Uterus (tissue), 4 donors: ENCODE measurements around the gene SLC35F6. TPM values are rescaled to one million over a fixed set of nuclear protein-coding genes. Genes with fewer than 3 reads are reported as not detected.
"Not testable (repeated sequence)": the region's sequence is repeated elsewhere in the genome, so short reads cannot be mapped to it uniquely, and the experiment has no call there.

Experiments
- DNase-seq, 2 donors: peaks; one replicate each; pipeline ENCODE4 v3.0.0-alpha.2; 2019 to 2020
- H3K27ac ChIP-seq, 2 donors: fragments of 200-600 bp; sonication (generic); 1 replicate in 1 of 2; 2 replicates in 1 of 2; pipeline ENCODE4 v1.5.1; 2016 to 2018
- H3K27me3 ChIP-seq, 2 donors: fragments of 200-600 bp; sonication (generic); one replicate each; pipeline ENCODE4 v1.5.1; 2018 to 2019; ENCODE audit warnings: control low read depth in 1 of 2
- H3K36me3 ChIP-seq, 2 donors: fragments of 200-600 bp; sonication (generic); one replicate each; pipeline ENCODE4 v1.5.1; 2019; ENCODE audit warnings: control low read depth in 1 of 2
- H3K4me1 ChIP-seq, 2 donors: fragments of 200-600 bp; sonication (generic); one replicate each; pipeline ENCODE4 v1.5.1; 2018 to 2019; ENCODE audit warnings: control low read depth in 1 of 2
- H3K4me3 ChIP-seq, 2 donors: fragments of 200-600 bp; sonication (generic); 1 replicate in 1 of 2; 2 replicates in 1 of 2; pipeline ENCODE4 v1.5.1; 2018 to 2019; ENCODE audit warnings: mild to moderate bottlenecking in 1 of 2
- H3K9me3 ChIP-seq, 2 donors: fragments of 200-600 bp; sonication (generic); one replicate each; pipeline ENCODE4 v1.5.1; 2019; ENCODE audit warnings: control low read depth in 1 of 2
- CTCF ChIP-seq, 4 experiments: fragments of 200-600 bp in 2 of 4; fragments of 450-650 bp in 2 of 4; sonication (generic) in 2 of 4; IDR thresholded peaks; one replicate each; pipeline ENCODE4 v1.5.1; 2016 to 2019; ENCODE audit warnings: antibody characterized with exemption in 4 of 4, mild to moderate bottlenecking in 2 of 4, moderate library complexity in 1 of 4
- POLR2A ChIP-seq, 2 donors: fragments of 450-650 bp; IDR thresholded peaks; one replicate each; pipeline ENCODE4 v1.6.1; 2016; ENCODE audit warnings: antibody characterized with exemption in 2 of 2, mild to moderate bottlenecking in 1 of 2, moderate library complexity in 1 of 2
- intact Hi-C: fragments of 100-400 bp; cut with DNase I; formaldehyde crosslinking; loops from one replicate; pipeline ENCODE4 v1.15.1; 2023; ENCODE audit warnings: low total_unique reads
- total RNA-seq, 4 donors: library from RNA; depleted of rRNA in 3 of 4; stranded (reverse); fragments of >200 nt in 3 of 4; gene quantifications; one replicate each; pipeline versions ENCODE4 v1.1.0 to v1.2.4, GENCODE V29; 2014 to 2023
- donor health status: DM: yes; HTN: yes; CAD: no.

Gene SLC35F6
- total RNA-seq, 4 donors from 2014 or later: 8.2 to 44.2 (median 18.5) TPM

GRCh38 chr2:26756337-26756736 lies 7.7 kb upstream of the SLC35F6 start:
- no peaks in the 10 kb centered on the region for H3K27me3 ChIP-seq
- TF ChIP-seq CTCF (IDR thresholded peaks at IDR 0.05) (no peak), POLR2A (IDR thresholded peaks at IDR 0.05) (no peak)
- no peak overlapping the region for H3K27ac ChIP-seq
- no peak overlapping the region for H3K4me3 ChIP-seq
- H3K36me3 ChIP-seq: no peaks in the 10 kb centered on the region
- intact Hi-C loops: no loop called here
- H3K9me3 ChIP-seq: no peaks in the 10 kb centered on the region
- no peak for DNase-seq
- H3K4me1 ChIP-seq: peaks cover 5 to 6% of the 10 kb centered on the region in 2 donors

- DNase-seq: peak; percentile 46 to 74
- no peaks in the 10 kb centered on the region for H3K36me3 ChIP-seq
- H3K9me3 ChIP-seq: no peaks in the 10 kb centered on the region
- H3K4me1 ChIP-seq: peaks cover 5 to 6% of the 10 kb centered on the region in 2 donors
- TF ChIP-seq POLR2A (IDR thresholded peaks at IDR 0.05): no peak
- TF ChIP-seq CTCF (IDR thresholded peaks at IDR 0.05): no peak
- peak overlapping the region; percentile 63 to 72 for H3K27ac ChIP-seq
- no peaks in the 10 kb centered on the region for H3K27me3 ChIP-seq
- H3K4me3 ChIP-seq: no peak overlapping the region
- intact Hi-C loops: no loop called here
Measured at GRCh38 chr2:26757873-26758789, 6.0 kb upstream of the SLC35F6 start.

- Histone ChIP-seq H3K36me3 (no peaks in the 10 kb centered on the region), H3K27ac (peak overlapping the region in 1 of 2 donors; percentile 72), H3K9me3 (no peaks in the 10 kb centered on the region), H3K4me1 (peaks cover 5 to 6% of the 10 kb centered on the region in 2 donors), H3K4me3 (no peak overlapping the region), H3K27me3 (no peaks in the 10 kb centered on the region)
- no peak for DNase-seq
- intact Hi-C loops: no loop called here
- TF ChIP-seq POLR2A (IDR thresholded peaks at IDR 0.05): no peak
- TF ChIP-seq CTCF (IDR thresholded peaks at IDR 0.05): no peak
Measured at GRCh38 chr2:26758790-26759321, 5.2 kb upstream of the SLC35F6 start.

GRCh38 chr2:26759845-26760244 lies 4.2 kb upstream of the SLC35F6 start:
- Histone ChIP-seq H3K4me3 (no peak overlapping the region), H3K9me3 (no peaks in the 10 kb centered on the region), H3K27ac (no peak overlapping the region), H3K36me3 (no peaks in the 10 kb centered on the region), H3K27me3 (no peaks in the 10 kb centered on the region), H3K4me1 (peaks cover 5 to 6% of the 10 kb centered on the region in 2 donors)
- intact Hi-C loops: no loop called here
- no peak for DNase-seq
- TF ChIP-seq CTCF (IDR thresholded peaks at IDR 0.05) (no peak), POLR2A (IDR thresholded peaks at IDR 0.05) (no peak)

- H3K4me3 ChIP-seq, H3K9me3 ChIP-seq, H3K36me3 ChIP-seq, DNase-seq, H3K27ac ChIP-seq, H3K27me3 ChIP-seq, intact Hi-C loops: not testable (repeated sequence)
- peaks cover 5 to 17% of the 10 kb centered on the region in 2 donors for H3K4me1 ChIP-seq
Measured at GRCh38 chr2:26760991-26761390, 3.1 kb upstream of the SLC35F6 start.
